HG02870 (cell line): ENCODE data around the gene FCF1.

Source experiments
- ATAC-seq: cut with Tn5 transposase; IDR thresholded peaks from one replicate; pipeline ENCODE4 v1.9.1; 2021; ENCODE audit warnings: mild to moderate bottlenecking, moderate library complexity; ENCODE audit not compliant: unreplicated experiment

Gene FCF1

GRCh38 chr14:74712499-74713394, at the start of gene FCF1, which contains the start of gene AREL1:
Gene FCF1, plus strand, starts transcription at chr14:74713144. Its CDS starts 54 bp downstream, at chr14:74713198.
Gene AREL1, minus strand, starts transcription at chr14:74713080. Its CDS starts 27,465 bp downstream, at chr14:74685615.
- peak; percentile 97 for ATAC-seq

- no peak for ATAC-seq
These were observed 49.1 kb upstream of the FCF1 start for GRCh38 chr14:74663884-74664283.

GRCh38 chr14:74664717-74665116, 48.2 kb upstream of the FCF1 start:
- no peak for ATAC-seq

GRCh38 chr14:74667758-74668157, 45.2 kb upstream of the FCF1 start:
- no peak for ATAC-seq

- no peak for ATAC-seq
These were observed 43.7 kb upstream of the FCF1 start for GRCh38 chr14:74669256-74669655.

GRCh38 chr14:74669846-74670245, 43.1 kb upstream of the FCF1 start:
- ATAC-seq: no peak

- no peak for ATAC-seq
These were observed 42.1 kb upstream of the FCF1 start for GRCh38 chr14:74670726-74671411.

- ATAC-seq: no peak
These were observed 41.2 kb upstream of the FCF1 start for GRCh38 chr14:74671789-74672188.

GRCh38 chr14:74673768-74674167, 39.2 kb upstream of the FCF1 start:
- no peak for ATAC-seq

- ATAC-seq: no peak
These were observed 37.7 kb upstream of the FCF1 start for GRCh38 chr14:74675219-74675618.

- ATAC-seq: no peak
These were observed 30.6 kb upstream of the FCF1 start for GRCh38 chr14:74682169-74682952.

- no peak for ATAC-seq
These were observed 29.5 kb upstream of the FCF1 start for GRCh38 chr14:74683406-74683805.

- ATAC-seq: no peak
These were observed 28.5 kb upstream of the FCF1 start for GRCh38 chr14:74684434-74684833.

GRCh38 chr14:74685056-74685455, 27.9 kb upstream of the FCF1 start:
- ATAC-seq: no peak

GRCh38 chr14:74685921-74686678, 26.8 kb upstream of the FCF1 start:
- ATAC-seq: no peak

GRCh38 chr14:74691456-74691855, 21.5 kb upstream of the FCF1 start:
- ATAC-seq: no peak

- ATAC-seq: no peak
These were observed 19.8 kb upstream of the FCF1 start for GRCh38 chr14:74693191-74693590.

- no peak for ATAC-seq
These were observed 17.5 kb upstream of the FCF1 start for GRCh38 chr14:74695406-74695805.

GRCh38 chr14:74697011-74697410, 15.9 kb upstream of the FCF1 start:
- ATAC-seq: no peak

GRCh38 chr14:74697543-74697942, 15.4 kb upstream of the FCF1 start:
- ATAC-seq: no peak

GRCh38 chr14:74697976-74698375, 15.0 kb upstream of the FCF1 start:
- no peak for ATAC-seq
